ENCODE results near the gene AKR7A2. TPM values are rescaled to one million over a fixed set of nuclear protein-coding genes. Genes with fewer than 3 reads are reported as not detected.

Gene AKR7A2
- total and polyA plus RNA-seq, 9 of the 15 experiments (the other 6 are each of a cell fraction or from before 2014, with no cell fraction given) = 2.0 to 78.4 (median 49.4) TPM

DNA sequence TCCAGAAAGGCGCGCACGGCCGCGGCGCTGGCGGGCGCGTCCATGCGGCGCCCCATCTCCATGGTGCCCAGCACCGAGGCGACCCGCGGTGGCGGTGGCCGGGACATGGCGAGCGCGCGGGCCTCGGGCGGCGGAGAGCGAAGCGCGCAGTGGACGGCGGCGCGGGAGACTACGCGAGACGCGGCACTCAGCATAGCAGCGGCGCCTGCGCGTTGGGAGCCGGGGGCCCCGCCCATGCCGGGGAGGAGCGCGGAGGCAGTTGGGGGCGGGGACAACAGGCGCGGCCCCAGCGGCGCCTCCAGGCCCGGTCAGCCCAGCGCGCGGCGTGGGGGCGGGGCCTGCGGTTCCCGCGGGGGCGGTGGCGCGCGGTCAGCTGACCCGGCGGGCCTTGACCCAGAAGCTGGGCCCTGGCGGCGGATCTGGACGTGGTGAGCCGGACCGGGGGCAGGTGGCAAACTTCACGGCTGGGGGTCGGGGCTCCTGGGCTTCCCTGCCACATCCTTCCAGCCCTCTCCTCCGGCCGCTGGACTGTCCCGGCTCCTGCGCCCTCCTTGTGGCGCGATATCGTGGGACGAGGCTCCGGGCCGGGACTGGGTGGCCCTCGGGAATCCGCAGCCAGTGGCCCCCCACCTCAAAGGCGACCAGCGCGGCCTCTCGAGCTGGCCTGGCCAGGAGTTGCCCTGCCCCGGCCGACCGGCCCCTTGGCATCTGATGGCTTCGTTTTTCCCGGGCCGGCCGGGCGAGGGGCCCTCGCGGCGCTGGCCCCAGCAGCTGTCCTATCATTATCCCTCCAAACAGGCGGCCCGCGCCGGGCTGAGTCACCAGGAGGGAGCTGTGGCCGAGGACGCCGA, at the start of gene AKR7A2, which contains the start of gene SLC66A1 (continued):
- TF ChIP-seq NR2F6 (CRISPR knock-in tag; IDR thresholded peaks at IDR 0.05) = no peak
- 0 out of 4 replicates have a peak, but pooled peaks of 1 of the 2 experiments have one; percentile 9 for TF ChIP-seq RAD21 (CRISPR knock-in tag; conservative IDR thresholded peaks at IDR 0.05 in 1 of 2, IDR thresholded peaks at IDR 0.05 in 1 of 2)
- no peak for TF ChIP-seq SLC30A9 (CRISPR knock-in tag; IDR thresholded peaks at IDR 0.05)
- TF ChIP-seq RFX7 (CRISPR knock-in tag; IDR thresholded peaks at IDR 0.05) = no peak
- no peak for TF ChIP-seq U2AF2 (optimal IDR thresholded peaks at IDR 0.05; ENCODE audit: low read depth, low read length)
- TF ChIP-seq ZFP1 (CRISPR knock-in tag; IDR thresholded peaks at IDR 0.05) = no peak
- no peak for TF ChIP-seq SPI1 (IDR thresholded peaks at IDR 0.05; ENCODE audit: borderline replicate concordance, low read depth, low read length)
- TF ChIP-seq, protein P1, sequence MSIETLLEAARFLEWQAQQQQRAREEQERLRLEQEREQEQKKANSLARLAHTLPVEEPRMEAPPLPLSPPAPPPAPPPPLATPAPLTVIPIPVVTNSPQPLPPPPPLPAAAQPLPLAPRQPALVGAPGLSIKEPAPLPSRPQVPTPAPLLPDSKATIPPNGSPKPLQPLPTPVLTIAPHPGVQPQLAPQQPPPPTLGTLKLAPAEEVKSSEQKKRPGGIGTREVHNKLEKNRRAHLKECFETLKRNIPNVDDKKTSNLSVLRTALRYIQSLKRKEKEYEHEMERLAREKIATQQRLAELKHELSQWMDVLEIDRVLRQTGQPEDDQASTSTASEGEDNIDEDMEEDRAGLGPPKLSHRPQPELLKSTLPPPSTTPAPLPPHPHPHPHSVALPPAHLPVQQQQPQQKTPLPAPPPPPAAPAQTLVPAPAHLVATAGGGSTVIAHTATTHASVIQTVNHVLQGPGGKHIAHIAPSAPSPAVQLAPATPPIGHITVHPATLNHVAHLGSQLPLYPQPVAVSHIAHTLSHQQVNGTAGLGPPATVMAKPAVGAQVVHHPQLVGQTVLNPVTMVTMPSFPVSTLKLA (conservative IDR thresholded peaks at IDR 0.05) = peak in 1 of 2 experiments; percentile 81; a peak in 3 of 4 replicates
- TF ChIP-seq E2F6 (IDR thresholded peaks at IDR 0.05; ENCODE audit: borderline replicate concordance in 1 of 2, extremely low read depth in 1 of 2, insufficient read depth in 1 of 2, insufficient read length in 1 of 2, low read depth in 1 of 2, low read length in 1 of 2, poor library complexity in 1 of 2, severe bottlenecking in 1 of 2) = peak; percentile 98 to 99
- TF ChIP-seq HLTF (IDR thresholded peaks at IDR 0.05) = peak; percentile 54; the same call in 1 of the 2 replicates
- TF ChIP-seq EHMT2 (IDR thresholded peaks at IDR 0.05) = no peak
- TF ChIP-seq KLF1 (tag; IDR thresholded peaks at IDR 0.05) = no peak; the same call in none of the 2 replicates
- no peak for TF ChIP-seq MTA2 (IDR thresholded peaks at IDR 0.05; ENCODE audit: low read depth)
- TF ChIP-seq PHB (CRISPR knock-in tag; IDR thresholded peaks at IDR 0.05) = peak; percentile 98
- no peak for TF ChIP-seq SETDB1 (IDR thresholded peaks at IDR 0.05; ENCODE audit: low read length)
- TF ChIP-seq IRF1 (CRISPR knock-in tag; IDR thresholded peaks at IDR 0.05; ENCODE audit: borderline replicate concordance) = no peak
- no peak for TF ChIP-seq ZEB2 (IDR thresholded peaks at IDR 0.05)
- TF ChIP-seq NR3C1 (CRISPR knock-in tag; IDR thresholded peaks at IDR 0.05) = peak; percentile 76; the same call in 1 of the 2 replicates
- 0 out of 2 replicates have a peak, but pooled peaks have one; percentile 19 for TF ChIP-seq MTF1 (CRISPR knock-in tag; IDR thresholded peaks at IDR 0.05; ENCODE audit: borderline replicate concordance)
- TF ChIP-seq MEF2D (tag; conservative IDR thresholded peaks at IDR 0.05; ENCODE audit: low read depth) = no peak
- TF ChIP-seq ARID3A (IDR thresholded peaks at IDR 0.05; ENCODE audit: borderline replicate concordance, low read depth, low read length) = no peak

Measured in K562 (cell line).